ENCODE data around the gene PTPRM.

The PTPRM gene

DNA sequence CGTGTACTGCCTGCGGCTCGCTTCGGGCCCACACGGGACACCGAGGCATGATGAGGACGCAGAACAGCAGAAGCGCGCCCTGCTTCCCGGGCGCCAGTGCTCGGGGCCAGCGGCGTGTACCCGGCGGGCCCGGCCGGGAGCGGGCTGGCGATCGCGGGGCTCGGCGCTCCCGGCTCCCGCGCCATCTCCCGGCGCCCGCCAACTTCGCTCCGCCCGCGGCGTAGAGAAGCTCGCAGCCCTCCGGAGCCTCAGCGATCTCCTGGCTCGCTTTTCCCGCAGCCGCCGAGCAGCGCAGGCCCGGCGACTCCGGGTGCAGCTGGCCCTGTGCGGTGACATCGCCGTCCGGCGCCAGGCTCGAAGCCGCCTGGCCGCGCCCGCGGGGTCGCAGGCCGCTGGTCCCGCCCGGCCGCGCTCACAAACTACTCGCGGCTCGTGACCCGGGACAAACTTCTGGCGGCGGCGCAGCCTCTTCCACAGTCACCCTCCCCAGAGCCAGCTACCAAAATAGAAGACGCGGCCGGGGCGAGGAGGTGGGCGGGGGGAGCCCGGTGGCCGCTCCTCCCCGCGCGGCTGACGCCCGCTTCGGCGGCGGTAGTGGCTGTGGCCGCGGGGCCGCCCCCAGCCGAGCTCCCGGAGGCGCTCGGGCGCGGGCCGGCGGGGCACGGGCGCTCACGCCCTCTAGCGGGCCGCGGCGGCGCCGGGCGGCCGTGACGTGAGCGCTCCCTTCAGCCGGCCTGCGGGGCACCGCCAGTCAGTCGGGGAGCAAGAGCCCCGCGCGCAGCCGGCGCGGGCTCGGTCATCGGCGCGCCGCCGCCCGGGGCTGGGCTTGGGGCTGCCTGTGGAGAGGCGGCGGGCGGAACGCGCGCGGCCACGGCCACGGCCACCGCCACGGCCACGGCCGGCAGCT, at the start of gene PTPRM:
TSS of gene PTPRM (plus strand) at position 750 of the 907 bp plus-strand sequence. CDS start 503 bp downstream, outside the sequence.
- peak; percentile 16 to 38 for DNase-seq

DNA sequence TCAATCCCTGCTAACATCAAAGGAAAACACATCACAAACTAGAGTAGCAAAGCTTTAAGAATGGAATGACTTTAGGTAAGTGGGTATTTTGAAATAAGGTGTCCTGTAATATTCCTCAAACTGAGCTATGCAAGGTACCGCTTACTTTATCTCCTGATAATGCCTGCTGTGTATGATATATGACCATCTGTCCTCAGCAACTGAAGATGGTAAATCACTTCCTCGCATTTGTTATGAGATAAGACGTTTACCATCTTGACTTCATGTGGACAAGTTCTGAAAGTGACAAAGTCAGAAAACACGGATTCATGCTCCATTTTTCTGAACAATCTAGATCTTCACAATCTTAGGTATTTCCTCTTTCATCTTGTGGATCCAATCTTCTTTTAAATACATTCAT, 49.3 kb upstream of the PTPRM start:
- no peak for DNase-seq

- DNase-seq = no peak
Observed at GRCh38 chr18:7520200-7520785, 46.8 kb upstream of the PTPRM start.

DNA sequence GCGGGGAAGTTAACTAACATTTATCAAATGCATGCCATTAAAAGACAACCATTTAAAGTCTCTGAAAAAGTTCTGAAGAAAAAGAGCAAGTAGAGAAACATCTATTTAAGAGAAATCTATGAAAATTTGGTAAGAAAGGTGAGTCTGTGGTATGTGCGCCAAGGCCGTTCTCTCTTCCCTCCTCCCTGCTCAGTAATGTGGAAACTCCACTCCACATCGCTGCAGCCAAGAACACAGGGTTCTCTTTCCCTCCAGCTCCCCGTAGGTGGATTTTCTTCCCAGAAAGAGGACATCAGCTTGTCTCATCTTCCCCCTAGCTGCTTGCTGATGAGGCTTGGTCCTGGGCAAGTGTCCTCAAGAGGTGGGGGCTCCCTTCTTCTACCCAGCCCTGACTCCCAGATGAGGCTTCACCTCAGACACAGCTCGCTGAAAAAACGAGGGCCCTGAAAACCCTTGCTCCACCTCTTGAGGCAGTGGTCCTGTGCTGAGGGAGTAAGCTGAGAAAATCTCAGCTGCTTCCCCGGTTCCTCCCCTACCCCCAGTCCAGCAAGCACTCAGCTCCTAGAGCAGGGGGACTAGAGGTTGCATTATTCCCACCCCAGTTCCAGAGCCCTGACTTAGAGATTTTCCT, 45.8 kb upstream of the PTPRM start:
- no peak for DNase-seq

GRCh38 chr18:7523772-7524171, 43.3 kb upstream of the PTPRM start:
- DNase-seq = no peak

- DNase-seq = no peak
Observed at GRCh38 chr18:7524786-7525185, 42.3 kb upstream of the PTPRM start.

DNA sequence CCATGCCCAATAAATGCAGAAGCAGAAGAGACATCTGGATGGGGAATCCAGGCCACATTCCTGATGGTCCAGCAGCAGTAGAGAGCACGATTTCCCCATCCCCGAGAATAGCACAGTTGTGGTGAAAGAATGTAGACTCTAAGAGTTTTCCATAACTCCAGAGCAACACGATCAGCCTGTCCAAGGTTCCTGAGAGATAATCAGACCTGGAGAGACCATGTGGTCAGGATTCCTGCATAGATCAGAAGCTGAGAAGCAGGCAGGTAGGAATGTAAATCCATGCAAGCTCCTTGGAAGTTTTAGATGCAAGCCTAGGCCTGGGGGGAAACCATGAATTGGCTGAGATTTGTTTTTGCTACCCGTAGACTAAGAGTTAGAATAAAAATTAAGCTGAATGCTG, 34.2 kb upstream of the PTPRM start:
- DNase-seq = no peak

DNA sequence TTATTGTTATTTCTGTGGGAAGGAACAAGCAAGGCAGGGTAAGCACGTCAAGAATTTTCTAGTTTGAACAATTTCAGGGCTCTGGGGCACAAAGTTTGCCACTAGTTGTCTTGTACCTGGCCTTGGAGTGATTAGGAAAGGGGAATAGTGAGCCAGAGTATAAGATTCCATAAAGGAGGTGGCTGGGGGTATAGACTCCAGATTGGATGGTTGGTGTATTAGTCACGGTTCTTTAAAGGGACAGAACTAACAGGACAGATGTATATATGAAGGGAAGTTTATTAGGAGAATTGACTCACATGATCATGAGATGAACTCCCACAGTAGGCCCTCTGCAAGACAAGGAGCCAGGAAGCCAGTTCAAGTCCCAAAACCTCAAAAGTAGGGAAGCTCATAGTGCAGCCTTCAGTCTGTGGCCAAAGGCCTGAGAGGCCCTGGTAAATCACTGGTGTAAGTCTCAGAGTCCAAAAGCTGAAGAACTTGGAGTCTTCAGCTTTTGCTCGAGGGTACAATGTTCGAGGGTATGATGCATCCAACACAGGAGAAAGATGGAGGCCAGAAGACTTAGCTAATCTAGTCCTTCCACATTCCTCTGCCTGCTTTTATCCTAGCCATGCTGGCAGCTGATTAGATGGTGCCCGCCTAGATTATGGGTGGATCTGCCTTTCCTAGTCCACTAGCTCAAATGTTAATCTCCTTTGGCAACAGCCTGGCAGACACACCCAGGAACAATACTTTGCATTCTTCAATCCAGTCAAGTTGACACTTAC, 31.5 kb upstream of the PTPRM start:
- no peak for DNase-seq

DNA sequence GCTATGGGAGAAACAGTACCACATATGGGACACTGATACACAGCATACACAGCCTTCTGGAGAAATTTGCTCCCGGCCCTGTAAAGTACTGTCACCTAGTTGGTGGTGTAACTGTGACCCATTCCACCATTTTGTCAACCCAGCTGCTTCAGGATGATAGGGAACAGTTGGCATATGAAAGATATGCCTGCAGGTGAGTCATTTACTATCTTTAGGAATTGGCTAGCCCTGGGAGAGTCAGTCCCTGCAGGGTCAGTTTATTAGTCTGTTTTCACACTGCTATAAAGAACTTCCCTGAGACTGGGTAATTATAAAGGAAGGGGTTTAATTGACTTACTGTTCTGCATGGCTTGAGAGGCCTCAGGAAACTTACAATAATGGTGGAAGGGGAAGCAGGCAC, 30.0 kb upstream of the PTPRM start:
- no peak for DNase-seq

GRCh38 chr18:7541835-7542234, 25.3 kb upstream of the PTPRM start:
- DNase-seq = no peak

GRCh38 chr18:7544686-7545085, 22.4 kb upstream of the PTPRM start:
- no peak for DNase-seq

- DNase-seq = no peak
Observed at GRCh38 chr18:7545734-7546133, 21.4 kb upstream of the PTPRM start.

DNA sequence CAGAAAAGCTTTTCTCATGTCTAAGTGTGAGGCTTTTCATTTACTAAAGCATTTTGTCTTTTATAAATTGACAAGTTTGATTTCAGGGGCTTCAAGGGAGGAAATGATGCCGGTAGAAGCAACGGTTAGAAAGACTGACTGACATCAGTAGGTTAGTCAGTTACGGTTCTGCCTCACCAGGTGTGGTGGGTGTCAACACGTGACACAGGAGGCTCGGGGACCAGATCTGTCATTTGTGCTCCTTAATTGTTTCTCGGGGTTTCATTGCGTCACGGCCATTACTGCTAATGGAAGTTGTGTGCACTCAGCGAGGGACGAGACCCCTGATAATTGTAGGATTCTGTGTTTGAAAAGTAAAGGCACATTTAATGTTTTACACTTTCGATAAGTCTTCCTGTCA, 18.9 kb upstream of the PTPRM start:
- no peak for DNase-seq

- DNase-seq = no peak
Observed at GRCh38 chr18:7548721-7549120, 18.4 kb upstream of the PTPRM start.

- DNase-seq = no peak
Observed at GRCh38 chr18:7557973-7558372, 9.1 kb upstream of the PTPRM start.

DNA sequence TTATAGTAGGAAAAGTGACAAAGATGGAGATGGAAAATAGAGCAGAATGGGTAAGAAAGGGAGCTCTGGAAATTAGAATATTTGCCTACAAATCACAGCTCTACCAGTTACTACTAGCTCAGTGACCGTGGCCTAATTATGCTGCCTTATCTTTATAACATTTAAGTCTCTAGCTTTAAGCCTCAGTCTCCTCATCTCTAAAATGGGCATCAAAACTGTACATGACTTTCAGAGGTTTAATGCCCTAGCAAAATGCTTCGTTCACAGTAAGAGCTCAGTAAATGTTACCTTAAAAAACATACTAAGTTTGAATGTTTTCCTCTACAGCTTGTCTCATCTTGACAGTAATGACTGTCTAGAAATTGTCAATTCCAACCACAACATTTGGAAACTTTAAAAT, 8.3 kb upstream of the PTPRM start:
- DNase-seq = no peak

DNA sequence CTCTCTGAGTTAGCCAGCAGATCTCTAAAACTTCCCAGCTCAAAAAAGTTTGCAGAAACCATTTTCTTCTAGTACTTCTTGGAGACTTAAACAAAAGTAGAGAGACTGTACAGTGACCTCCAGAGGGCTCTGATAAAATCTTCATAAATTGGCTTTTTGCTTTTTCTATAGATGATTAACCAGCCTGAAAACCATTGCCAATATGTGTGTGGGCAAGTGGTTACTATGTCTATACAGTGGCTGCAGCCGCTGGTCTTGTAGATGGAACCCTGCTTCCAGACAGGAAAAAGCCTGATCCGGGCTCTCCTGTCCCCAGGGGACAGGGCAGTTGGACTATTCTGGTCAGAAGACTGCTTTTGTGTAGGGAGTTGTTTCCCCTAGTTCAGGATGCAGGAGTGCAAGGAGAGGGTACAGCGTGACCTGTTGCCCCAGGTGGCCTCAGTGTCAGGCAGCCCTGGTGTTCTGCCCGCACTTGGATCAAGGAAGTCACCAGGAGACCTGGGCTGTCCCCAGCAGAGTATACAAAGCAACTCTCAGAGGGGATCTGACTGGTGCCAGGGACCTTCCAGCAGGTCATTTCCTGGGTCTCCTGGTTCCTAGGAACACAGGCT, 7.3 kb upstream of the PTPRM start:
- no peak for DNase-seq

- no peak for DNase-seq
Observed at GRCh38 chr18:7561909-7562460, 5.1 kb upstream of the PTPRM start.

DNA sequence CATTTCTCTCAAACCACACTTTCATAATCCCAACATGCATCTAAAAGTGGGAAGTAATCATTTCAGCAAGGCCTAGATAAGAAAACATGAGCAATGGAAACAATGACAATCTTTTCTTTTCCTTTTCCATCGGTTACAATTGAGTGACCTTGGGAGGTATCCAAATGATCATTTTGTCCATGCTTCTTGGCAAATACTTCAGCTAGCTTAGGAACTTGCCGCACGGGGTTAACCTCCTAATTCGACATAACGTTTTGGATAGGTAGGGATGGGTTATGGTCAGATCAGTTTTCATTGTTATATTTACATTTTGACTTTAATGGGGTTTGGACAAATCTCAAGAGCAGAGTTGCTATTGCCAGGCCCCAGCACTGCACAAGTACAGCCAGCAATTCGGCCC, 4.6 kb upstream of the PTPRM start:
- no peak for DNase-seq

GRCh38 chr18:7565677-7566076, 1.4 kb upstream of the PTPRM start:
- no peak for DNase-seq

GRCh38 chr18:7566244-7566566, 911 bp upstream of the PTPRM start:
- no peak for DNase-seq
